SIG-M5 (cell line): ENCODE data around the gene BTBD2.

Experiments
- DNase-seq: peaks from one replicate; lab custom pipeline; 2025; lab: John Stamatoyannopoulos, UW

BTBD2 gene

GRCh38 chr19:1941146-1942077, 74.1 kb downstream of the BTBD2 start, which contains the start of gene CSNK1G2:
Gene CSNK1G2, plus strand, starts transcription at chr19:1941172. Its CDS starts 28,601 bp downstream, at chr19:1969773.
- DNase-seq, result no peak

GRCh38 chr19:1938071-1938470, 77.4 kb downstream of the BTBD2 start:
- DNase-seq, result no peak

- DNase-seq, result no peak
These were observed 78.5 kb downstream of the BTBD2 start for GRCh38 chr19:1936916-1937610.

GRCh38 chr19:1936430-1936829, 79.1 kb downstream of the BTBD2 start:
- DNase-seq, result no peak

- DNase-seq, result no peak
These were observed 79.9 kb downstream of the BTBD2 start for GRCh38 chr19:1935484-1936208.
